H1 (cell line): Measurements from ENCODE around the gene PDCD2. TPM values are rescaled to one million over a fixed set of nuclear protein-coding genes. Genes with fewer than 3 reads are reported as not detected.

Experiments
- HDAC6 ChIP-seq: IDR thresholded peaks from one replicate; pipeline ENCODE4 v1.7.1; 2012; ENCODE audit warnings: low read depth, mild to moderate bottlenecking, inconsistent platforms, low read length, moderate library complexity
- MAX ChIP-seq: IDR thresholded peaks from 2 replicates; pipeline ENCODE4 v1.6.1; 2012; ENCODE audit warnings: inconsistent platforms
- NANOG ChIP-seq: IDR thresholded peaks from 2 replicates; pipeline ENCODE4 v1.6.1; 2011; ENCODE audit warnings: low read length, low read depth, mild to moderate bottlenecking, inconsistent platforms; ENCODE audit not compliant: insufficient read depth, poor library complexity, severe bottlenecking
- POLR2AphosphoS5 ChIP-seq: IDR thresholded peaks from 2 replicates; pipeline ENCODE4 v1.6.1; 2011; ENCODE audit warnings: low read depth, low read length
- SUZ12 ChIP-seq: fragments of 200-600 bp; sonication (generic); IDR thresholded peaks from 2 replicates; pipeline ENCODE4 v1.6.1; 2012; ENCODE audit warnings: mild to moderate bottlenecking, inconsistent platforms, low read length, moderate library complexity, mixed read lengths
- polyA plus RNA-seq, 7 experiments: library from polyadenylated mRNA; depleted of rRNA in 3 of 7; stranded (reverse) in 5 of 7; unstranded in 2 of 7; fragments of >200 nt in 5 of 7; fragments of 200-250 nt in 2 of 7; gene quantifications; 1 replicate in 5 of 7; 2 replicates in 1 of 7; 4 replicates in 1 of 7; pipeline versions ENCODE4 v1.2.1 to v1.2.3, GENCODE V29; 2011 to 2013; ENCODE audit warnings: missing spikeins in 2 of 7, mixed read lengths in 2 of 7
- total RNA-seq: library from RNA; stranded (reverse); fragmentation: NEBNext Ultra II Directional; extraction: Animal tissue kit (Norgen Biotek cat#: 25700); gene quantifications from 2 replicates; pipeline ENCODE4 v1.2.1, GENCODE V29; 2021

PDCD2 gene
- total and polyA plus RNA-seq, 2 of the 8 experiments (the other 6 are each of a cell fraction or from before 2014, with no cell fraction given) = 74.1 to 116 TPM

GRCh38 chr6:170535004-170535403, 49.4 kb downstream of the PDCD2 start (continued):
- TF ChIP-seq MAX = no peak
- TF ChIP-seq SUZ12 = no peak
- no peak for TF ChIP-seq POLR2AphosphoS5
- no peak for TF ChIP-seq NANOG
- TF ChIP-seq HDAC6 = no peak
- TF ChIP-seq, all 59 proteins: peak for 0
